H1 (cell line): ENCODE results near the gene NR4A2. TPM values are rescaled to one million over a fixed set of nuclear protein-coding genes. Genes with fewer than 3 reads are reported as not detected.

ENCODE experiments used
- CTBP2 ChIP-seq: IDR thresholded peaks from 2 replicates; pipeline ENCODE4 v1.7.0; 2011; ENCODE audit warnings: borderline replicate concordance, mild to moderate bottlenecking, moderate library complexity, mixed read lengths, low read length; ENCODE audit not compliant: insufficient read depth, insufficient read length
- KDM4A ChIP-seq: IDR thresholded peaks from one replicate; pipeline ENCODE4 v1.7.1; 2012; ENCODE audit warnings: low read depth, mild to moderate bottlenecking, moderate library complexity, low read length, inconsistent platforms; ENCODE audit not compliant: severe bottlenecking
- NANOG ChIP-seq: IDR thresholded peaks from 2 replicates; pipeline ENCODE4 v1.6.1; 2011; ENCODE audit warnings: low read length, low read depth, mild to moderate bottlenecking, inconsistent platforms; ENCODE audit not compliant: insufficient read depth, poor library complexity, severe bottlenecking
- NRF1 ChIP-seq: IDR thresholded peaks from 2 replicates; pipeline ENCODE4 v1.6.1; 2011; ENCODE audit warnings: mild to moderate bottlenecking, low read depth, low read length, improper control_type of control experiment
- POLR2A ChIP-seq, 2 experiments: IDR thresholded peaks; 1 replicate in 1 of 2; 2 replicates in 1 of 2; pipeline ENCODE4 v1.6.1; 2011; ENCODE audit warnings: low read depth in 2 of 2, low read length in 2 of 2, mild to moderate bottlenecking in 2 of 2; ENCODE audit errors: control extremely low read depth in 1 of 2
- POLR2AphosphoS5 ChIP-seq: IDR thresholded peaks from 2 replicates; pipeline ENCODE4 v1.6.1; 2011; ENCODE audit warnings: low read depth, low read length
- POU5F1 ChIP-seq: IDR thresholded peaks from 2 replicates; pipeline ENCODE4 v1.6.1; 2011; ENCODE audit warnings: low read depth, mild to moderate bottlenecking, low read length, moderate library complexity
- SIN3A ChIP-seq, 2 experiments: IDR thresholded peaks in 1 of 2; conservative IDR thresholded peaks in 1 of 2; 2 replicates each; pipeline ENCODE4 v1.6.1; 2011 to 2012; ENCODE audit warnings: low read length in 2 of 2, improper control_type of control experiment in 1 of 2, low read depth in 1 of 2, mild to moderate bottlenecking in 1 of 2
- SIRT6 ChIP-seq: IDR thresholded peaks from one replicate; pipeline ENCODE4 v1.7.1; 2012; ENCODE audit warnings: low read length, inconsistent platforms
- SP1 ChIP-seq: IDR thresholded peaks from 2 replicates; pipeline ENCODE4 v1.6.1; 2011; ENCODE audit warnings: low read depth, low read length
- SP2 ChIP-seq: IDR thresholded peaks from 2 replicates; pipeline ENCODE4 v1.6.1; 2012; ENCODE audit warnings: mild to moderate bottlenecking, low read length, inconsistent platforms
- TAF1 ChIP-seq: IDR thresholded peaks from 2 replicates; pipeline ENCODE4 v1.6.1; 2011; ENCODE audit warnings: mild to moderate bottlenecking, low read depth, low read length
- TAF7 ChIP-seq: optimal IDR thresholded peaks from 2 replicates; pipeline ENCODE3; 2011; ENCODE audit warnings: low read depth, mild to moderate bottlenecking, inconsistent platforms, low read length, moderate library complexity, borderline replicate concordance
- TBP ChIP-seq: IDR thresholded peaks from 2 replicates; pipeline ENCODE4 v1.6.1; 2011; ENCODE audit warnings: low read depth, low read length, improper control_type of control experiment
- USF2 ChIP-seq: IDR thresholded peaks from 2 replicates; pipeline ENCODE4 v1.6.1; 2011; ENCODE audit warnings: low read length, improper control_type of control experiment
- polyA plus RNA-seq, 7 experiments: library from polyadenylated mRNA; depleted of rRNA in 3 of 7; stranded (reverse) in 5 of 7; unstranded in 2 of 7; fragments of >200 nt in 5 of 7; fragments of 200-250 nt in 2 of 7; gene quantifications; 1 replicate in 5 of 7; 2 replicates in 1 of 7; 4 replicates in 1 of 7; pipeline versions ENCODE4 v1.2.1 to v1.2.3, GENCODE V29; 2011 to 2013; ENCODE audit warnings: missing spikeins in 2 of 7, mixed read lengths in 2 of 7
- total RNA-seq: library from RNA; stranded (reverse); fragmentation: NEBNext Ultra II Directional; extraction: Animal tissue kit (Norgen Biotek cat#: 25700); gene quantifications from 2 replicates; pipeline ENCODE4 v1.2.1, GENCODE V29; 2021

The NR4A2 gene
- total and polyA plus RNA-seq, 2 of the 8 experiments (the other 6 are each of a cell fraction or from before 2014, with no cell fraction given): 0.15 to 1.7 TPM

GRCh38 chr2:156332534-156333273 lies at the start of gene NR4A2 (continued):
- no peak for TF ChIP-seq USF2
- TF ChIP-seq TBP: peak; percentile 48; the same call in 1 of the 2 replicates
- peak in 1 of 2 experiments; percentile 60; a peak in 2 of 3 replicates for TF ChIP-seq POLR2A (IDR thresholded peaks at IDR 0.05; ENCODE audit: control extremely low read depth in 1 of 2, low read depth in 2 of 2, low read length in 2 of 2)
- peak; percentile 92 for TF ChIP-seq CTBP2
- peak; percentile 65 to 87; a peak in 2 of 4 replicates for TF ChIP-seq SIN3A (conservative IDR thresholded peaks at IDR 0.05 in 1 of 2, IDR thresholded peaks at IDR 0.05 in 1 of 2; ENCODE audit: low read depth in 1 of 2, low read length in 2 of 2)
- peak; percentile 27; the same call in 1 of the 2 replicates for TF ChIP-seq POLR2AphosphoS5
- TF ChIP-seq NRF1: no peak
- TF ChIP-seq TAF1: peak; percentile 76
- TF ChIP-seq TAF7: peak; percentile 50
- no peak for TF ChIP-seq NANOG
- TF ChIP-seq KDM4A: peak; percentile 84
- TF ChIP-seq SIRT6: no peak
- TF ChIP-seq POU5F1: no peak
- TF ChIP-seq SP1: no peak
- no peak for TF ChIP-seq SP2
